ENCODE measurements around the gene TTC32. TPM values are rescaled to one million over a fixed set of nuclear protein-coding genes. Genes with fewer than 3 reads are reported as not detected.

The TTC32 gene
- total and polyA plus RNA-seq, 2 donors (not counting 3 experiments of a cell fraction or from before 2014, with no cell fraction given): 8.8 to 9.4 TPM

DNA sequence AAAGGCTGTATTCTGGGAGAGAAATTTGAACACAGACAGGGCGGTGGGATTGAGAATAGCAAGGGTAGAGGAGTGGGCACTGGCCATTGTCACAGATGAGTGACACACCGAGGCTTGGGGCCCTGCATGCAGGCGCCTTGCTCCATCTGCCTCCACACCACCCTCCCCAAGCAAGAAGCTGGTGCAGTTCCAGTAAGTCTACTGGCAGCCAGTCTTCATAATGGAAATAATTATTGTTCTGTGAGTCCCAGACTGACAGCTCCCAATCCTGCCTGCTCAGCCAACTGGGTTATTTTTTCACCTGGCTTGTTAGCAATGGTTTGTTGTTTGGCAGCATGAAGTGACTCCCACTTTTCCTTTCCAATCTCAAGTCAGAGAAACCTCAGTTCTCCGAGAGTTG lies 13.0 kb downstream of the TTC32 start:
- TF ChIP-seq POLR2A (IDR thresholded peaks at IDR 0.05; ENCODE audit: low read depth, low read length) (no peak), POLR2AphosphoS5 (IDR thresholded peaks at IDR 0.05; ENCODE audit: insufficient read depth, low read depth, low read length) (no peak), MYC (IDR thresholded peaks at IDR 0.05; ENCODE audit: low read depth, low read length) (no peak), JUN (IDR thresholded peaks at IDR 0.05; ENCODE audit: borderline replicate concordance, insufficient read depth, insufficient read length, low read depth) (no peak), FOS (IDR thresholded peaks at IDR 0.05; ENCODE audit: borderline replicate concordance, insufficient read depth, low read length) (no peak), GATA2 (IDR thresholded peaks at IDR 0.05; ENCODE audit: insufficient read depth, insufficient read length, low read depth, low read length) (no peak), EZH2 (IDR thresholded peaks at IDR 0.05; ENCODE audit: borderline replicate concordance, low read depth, low read length, severe bottlenecking) (no peak)
- TF ChIP-seq, protein P1, sequence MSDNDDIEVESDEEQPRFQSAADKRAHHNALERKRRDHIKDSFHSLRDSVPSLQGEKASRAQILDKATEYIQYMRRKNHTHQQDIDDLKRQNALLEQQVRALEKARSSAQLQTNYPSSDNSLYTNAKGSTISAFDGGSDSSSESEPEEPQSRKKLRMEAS (IDR thresholded peaks at IDR 0.05; ENCODE audit: insufficient read depth, insufficient read length): no peak
- TF ChIP-seq, protein P2, sequence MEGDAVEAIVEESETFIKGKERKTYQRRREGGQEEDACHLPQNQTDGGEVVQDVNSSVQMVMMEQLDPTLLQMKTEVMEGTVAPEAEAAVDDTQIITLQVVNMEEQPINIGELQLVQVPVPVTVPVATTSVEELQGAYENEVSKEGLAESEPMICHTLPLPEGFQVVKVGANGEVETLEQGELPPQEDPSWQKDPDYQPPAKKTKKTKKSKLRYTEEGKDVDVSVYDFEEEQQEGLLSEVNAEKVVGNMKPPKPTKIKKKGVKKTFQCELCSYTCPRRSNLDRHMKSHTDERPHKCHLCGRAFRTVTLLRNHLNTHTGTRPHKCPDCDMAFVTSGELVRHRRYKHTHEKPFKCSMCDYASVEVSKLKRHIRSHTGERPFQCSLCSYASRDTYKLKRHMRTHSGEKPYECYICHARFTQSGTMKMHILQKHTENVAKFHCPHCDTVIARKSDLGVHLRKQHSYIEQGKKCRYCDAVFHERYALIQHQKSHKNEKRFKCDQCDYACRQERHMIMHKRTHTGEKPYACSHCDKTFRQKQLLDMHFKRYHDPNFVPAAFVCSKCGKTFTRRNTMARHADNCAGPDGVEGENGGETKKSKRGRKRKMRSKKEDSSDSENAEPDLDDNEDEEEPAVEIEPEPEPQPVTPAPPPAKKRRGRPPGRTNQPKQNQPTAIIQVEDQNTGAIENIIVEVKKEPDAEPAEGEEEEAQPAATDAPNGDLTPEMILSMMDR (IDR thresholded peaks at IDR 0.05; ENCODE audit: extremely low read depth in 1 of 2, insufficient read depth in 1 of 2, low read depth in 1 of 2, low read length in 2 of 2): no peak
- ChIA-PET POLR2A (no interaction called here), CTCF (interaction anchor here (1.4 to 1.6 kb wide), 2 partner anchors 10 to 13 kb away, joined by 4 to 5 read pairs; no protein-coding TSS in a partner anchor)
- H4K20me1 ChIP-seq (replicated peaks; ENCODE audit: control insufficient read depth, extremely low read depth, insufficient read depth, low read length): no peaks in the 10 kb centered on the region
- no peaks in the 10 kb centered on the region for H3K79me2 ChIP-seq (ENCODE audit: control insufficient read depth, insufficient read depth, low read length)
- H3K9ac ChIP-seq (replicated peaks; ENCODE audit: extremely low read depth, insufficient read depth, low read length): no peak overlapping the region
- H3K4me1 ChIP-seq (ENCODE audit: control insufficient read depth, extremely low read depth, insufficient read depth, low read length): peaks cover 3% of the 10 kb centered on the region
- H2AFZ ChIP-seq (ENCODE audit: low read depth, low read length): no peak overlapping the region
- no peak overlapping the region for H3K27ac ChIP-seq (ENCODE audit: insufficient read depth, low read depth, low read length)
- H3K4me3 ChIP-seq (replicated peaks in 1 of 3; ENCODE audit: insufficient read depth in 1 of 3, low read depth in 1 of 3, low read length in 3 of 3): no peak overlapping the region
- no TSS peak for BruUV-seq (replicated peaks)
- dilution Hi-C loops (cut with MboI; ENCODE audit: extremely low pct_ligation_motif_present, low sequenced_read_pairs): no loop called here
- no peaks in the 10 kb centered on the region for H3K27me3 ChIP-seq (ENCODE audit: control insufficient read depth in 2 of 2, insufficient read depth in 2 of 2, low read length in 2 of 2)
- no peaks in the 10 kb centered on the region for H3K36me3 ChIP-seq (ENCODE audit: control insufficient read depth in 2 of 2, extremely low read depth in 1 of 2, insufficient read depth in 2 of 2, low read length in 2 of 2)
- no peak overlapping the region for H3K4me2 ChIP-seq (ENCODE audit: insufficient read depth, low read length)
- DNase-seq (ENCODE audit: low read depth, low spot score) (no peak), FAIRE-seq (no peak)
- intact Hi-C loops (cut with micrococcal nuclease): no loop called here
- H3K9me3 ChIP-seq (replicated peaks; ENCODE audit: control insufficient read depth, insufficient read depth, low read length): no peaks in the 10 kb centered on the region
- H3K9me1 ChIP-seq (replicated peaks; ENCODE audit: control insufficient read depth, extremely low read depth, insufficient read depth, low read length): no peaks in the 10 kb centered on the region

All from endothelial cell of umbilical vein (primary cell).